Stimulated activated naive CD4-positive, alpha-beta T cell treated with Interleukin-2 at 50 U/mL for 16 hours (primary cell): ENCODE results near the gene OTULIN.
A peak's percentile ranks its signal among the peaks of the same experiment; 100 is the strongest.

Experiments
- DNase-seq: peaks from one replicate; lab custom pipeline; 2025; lab: John Stamatoyannopoulos, UW

OTULIN gene

GRCh38 chr5:14668181-14668591 lies 3.7 kb downstream of the OTULIN start:
- DNase-seq = peak; percentile 35

DNA sequence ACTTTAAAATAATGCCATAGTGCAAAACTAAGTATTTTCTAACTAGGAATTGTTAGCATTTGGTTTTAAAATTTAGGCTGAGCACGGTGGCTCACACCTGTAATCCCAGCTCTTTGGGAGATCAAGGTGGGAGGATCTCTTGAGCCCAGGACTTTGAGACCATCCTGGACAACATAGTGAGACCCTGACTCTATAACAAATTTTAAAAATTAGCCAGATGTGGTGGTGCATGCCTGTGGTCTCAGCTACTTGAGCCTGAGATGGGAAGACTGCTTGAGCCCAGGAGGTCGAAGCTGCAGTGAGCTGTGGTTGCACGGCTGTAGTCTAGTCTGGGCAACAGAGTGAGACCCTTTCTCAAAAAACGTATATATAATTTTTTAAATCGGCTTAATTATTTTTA lies 4.9 kb downstream of the OTULIN start:
- no peak for DNase-seq

DNA sequence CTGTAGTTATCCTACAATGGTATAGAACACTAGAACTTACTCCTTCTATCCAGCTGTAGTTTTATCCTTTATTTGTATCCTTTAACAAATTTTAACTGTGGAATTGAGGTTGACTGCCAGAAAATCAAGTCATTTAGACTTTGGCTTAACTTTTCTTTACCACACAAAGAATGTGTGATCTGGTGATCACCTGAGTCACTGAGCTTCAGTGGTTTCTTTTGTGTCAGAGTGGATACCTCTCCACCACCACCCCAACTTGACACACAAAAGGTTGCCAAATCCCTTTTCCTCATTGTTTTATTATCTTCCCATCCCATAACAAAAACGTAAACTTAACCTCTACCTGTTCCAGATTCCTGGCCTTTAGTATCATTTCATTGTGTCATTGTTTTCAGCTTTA lies 5.5 kb downstream of the OTULIN start:
- no peak for DNase-seq

DNA sequence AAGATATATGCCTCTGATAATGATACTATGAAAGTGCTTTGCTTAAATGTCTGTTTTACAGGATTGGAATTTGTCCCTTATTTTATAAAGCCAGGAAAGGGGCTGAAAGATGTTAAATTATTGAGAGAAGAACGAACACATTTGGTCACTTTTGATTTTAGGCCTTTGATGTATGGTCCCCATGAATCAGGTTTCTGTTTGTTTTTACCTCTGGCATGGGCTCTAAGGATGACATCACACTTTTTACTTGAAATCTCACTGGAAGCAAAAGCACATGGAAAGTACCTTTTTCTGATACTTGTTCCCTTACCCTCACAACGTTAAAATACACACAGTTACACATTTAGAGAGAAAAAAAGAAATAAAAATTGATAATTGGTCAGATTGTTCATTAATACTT lies 6.9 kb downstream of the OTULIN start:
- no peak for DNase-seq

GRCh38 chr5:14672082-14672481 lies 7.6 kb downstream of the OTULIN start:
- DNase-seq = no peak

- DNase-seq = no peak
Observed at GRCh38 chr5:14672484-14673394, 8.2 kb downstream of the OTULIN start.

DNA sequence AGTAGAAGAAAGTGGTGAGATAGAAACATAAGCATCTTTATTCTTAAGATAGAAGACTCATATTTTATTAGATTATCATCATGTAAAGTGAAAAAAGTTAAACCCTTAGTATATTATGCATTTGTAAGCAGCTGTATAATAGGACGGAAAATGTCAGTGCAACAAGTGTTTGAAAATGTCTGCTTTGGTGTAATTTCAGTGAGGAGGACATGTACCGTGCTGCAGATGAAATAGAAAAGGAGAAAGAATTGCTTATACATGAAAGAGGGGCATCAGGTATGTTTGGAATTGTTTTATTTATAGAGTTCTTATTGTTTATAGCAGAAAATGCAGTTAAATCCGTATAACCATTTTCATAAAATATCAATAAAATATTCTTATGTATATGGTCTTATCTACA lies 8.9 kb downstream of the OTULIN start:
- no peak for DNase-seq

GRCh38 chr5:14674983-14675854 lies 10.7 kb downstream of the OTULIN start:
- no peak for DNase-seq

GRCh38 chr5:14675865-14676300 lies 11.4 kb downstream of the OTULIN start:
- DNase-seq = no peak

DNA sequence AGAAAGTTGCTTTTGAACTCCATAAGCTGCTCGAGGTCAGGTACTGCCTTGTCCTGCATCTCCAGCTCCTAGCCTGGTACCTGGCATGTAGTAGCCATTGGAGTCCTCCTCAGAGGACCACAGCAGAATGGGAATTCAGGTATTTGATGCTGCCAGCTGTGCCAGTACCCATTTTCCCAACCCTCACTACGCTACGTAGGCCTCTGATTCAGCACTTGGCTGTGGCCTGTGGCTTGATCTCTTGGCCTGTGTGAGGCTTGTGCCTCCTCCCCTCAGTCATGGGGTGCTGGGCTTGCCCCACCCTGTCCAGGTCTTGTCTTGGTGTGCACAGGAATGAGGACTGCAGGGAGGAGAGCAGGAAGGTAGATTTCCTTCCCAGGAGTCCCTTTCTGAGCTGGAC lies 11.8 kb downstream of the OTULIN start:
- DNase-seq = peak; percentile 16

DNA sequence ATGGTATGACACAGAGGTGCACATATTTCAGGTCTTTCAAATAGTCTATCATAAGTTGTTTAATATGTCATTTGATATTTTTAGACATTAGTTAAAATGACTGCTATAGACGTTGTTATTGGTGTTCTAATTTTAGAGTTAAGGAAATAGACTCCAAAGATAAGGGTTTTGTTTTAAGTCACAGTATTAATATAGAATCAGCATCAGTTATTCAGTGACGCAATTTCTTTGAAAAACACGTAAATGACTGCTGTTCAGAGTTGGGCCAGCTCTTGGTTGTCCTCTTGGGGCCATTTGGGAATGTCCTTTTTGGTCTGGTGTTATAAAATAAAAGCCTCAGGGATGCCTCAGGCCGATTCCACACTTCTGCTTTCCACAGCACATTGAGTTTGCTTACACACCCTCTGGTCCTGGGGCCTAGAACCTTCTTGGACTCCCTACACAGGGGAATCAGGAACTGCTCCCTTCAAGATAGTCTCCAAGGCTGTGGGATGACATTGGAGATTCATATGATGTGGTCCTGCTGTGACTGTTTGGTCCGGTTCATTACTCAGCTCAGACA lies 14.3 kb downstream of the OTULIN start:
- DNase-seq = no peak

GRCh38 chr5:14679595-14679994 lies 15.1 kb downstream of the OTULIN start:
- no peak for DNase-seq

- DNase-seq = no peak
Observed at GRCh38 chr5:14681236-14681752, 16.8 kb downstream of the OTULIN start.

DNA sequence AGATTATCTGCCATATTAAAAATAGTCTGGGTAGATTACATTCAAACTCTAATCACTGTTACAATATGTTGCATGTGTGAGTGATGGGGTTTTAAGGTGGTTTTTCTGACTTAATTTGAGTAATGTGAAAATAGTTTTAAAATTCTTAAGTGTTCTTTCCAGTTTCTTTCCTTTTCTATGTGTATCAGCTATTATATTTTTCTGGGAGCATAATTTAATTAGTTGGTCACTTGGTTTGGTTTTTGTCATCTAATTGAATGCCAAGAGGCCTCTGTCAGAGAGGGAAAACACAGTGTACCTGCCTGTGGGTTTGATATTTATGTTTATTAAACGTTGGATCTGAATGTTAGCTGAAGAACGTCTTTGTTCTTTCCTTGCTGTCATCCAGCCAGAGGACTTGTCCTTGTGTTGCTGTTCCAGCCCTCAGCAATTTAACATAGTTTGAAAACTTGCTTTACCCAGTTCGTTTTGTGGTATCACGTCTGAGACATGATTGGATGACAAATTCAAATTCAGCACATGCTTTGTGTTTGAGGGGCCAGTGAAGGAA lies 19.5 kb downstream of the OTULIN start:
- DNase-seq = no peak

- DNase-seq = no peak
Observed at GRCh38 chr5:14684757-14685156, 20.2 kb downstream of the OTULIN start.

- peak; percentile 54 for DNase-seq
Observed at GRCh38 chr5:14685757-14686156, 21.2 kb downstream of the OTULIN start.

GRCh38 chr5:14686517-14686916 lies 22.0 kb downstream of the OTULIN start:
- DNase-seq = no peak

DNA sequence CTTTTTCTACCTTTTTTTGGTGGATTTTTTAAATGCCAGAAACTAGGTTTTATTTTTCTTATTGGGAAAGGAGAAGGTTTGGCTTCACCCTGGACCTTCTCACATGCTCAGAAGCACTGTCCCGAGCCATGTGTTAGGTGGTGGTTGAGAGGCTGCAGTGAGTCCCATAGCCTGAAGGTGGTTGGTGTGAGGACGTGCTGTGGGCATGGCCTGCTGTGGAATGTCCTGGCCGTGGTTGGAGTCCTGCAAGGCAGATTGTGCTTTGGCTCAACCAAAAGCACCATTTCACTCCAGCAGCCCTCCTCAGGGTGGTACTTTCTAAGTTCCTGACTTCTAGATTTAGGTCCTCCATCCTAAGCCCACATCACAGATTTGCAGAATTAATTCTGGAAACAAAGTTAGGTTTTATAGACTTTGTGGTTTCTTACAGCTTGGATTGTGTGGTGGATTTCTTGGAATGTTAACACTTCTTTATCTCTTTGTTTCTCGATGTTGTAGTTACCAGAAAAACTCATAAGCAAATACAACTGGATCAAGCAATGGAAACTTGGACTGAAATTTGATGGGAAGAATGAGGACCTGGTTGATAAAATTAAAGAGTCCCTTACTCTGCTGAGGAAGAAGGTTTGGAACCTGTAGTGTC lies 22.6 kb downstream of the OTULIN start:
- DNase-seq = no peak

GRCh38 chr5:14693070-14693469 lies 28.6 kb downstream of the OTULIN start:
- DNase-seq = no peak

- DNase-seq = no peak
Observed at GRCh38 chr5:14695152-14695551, 30.6 kb downstream of the OTULIN start.

DNA sequence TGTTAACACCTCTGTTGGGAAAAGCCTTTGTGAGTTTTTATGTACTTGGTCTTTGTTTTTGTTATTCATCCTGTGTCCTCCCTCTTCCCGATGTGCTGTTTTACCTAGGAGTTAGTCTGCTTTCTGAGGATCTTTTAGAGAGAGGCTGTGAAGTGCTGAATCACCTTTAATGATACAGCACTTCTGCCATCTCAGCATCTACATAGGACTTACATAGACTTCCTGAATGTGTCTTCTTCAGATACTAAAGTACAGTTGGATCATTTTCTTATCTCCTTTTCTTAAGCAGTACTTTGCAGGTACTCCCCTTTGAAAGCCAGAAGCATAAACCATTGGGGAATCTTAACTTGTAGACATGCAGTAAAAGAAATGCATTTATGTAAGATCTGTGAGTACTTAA lies 31.5 kb downstream of the OTULIN start:
- DNase-seq = no peak

DNA sequence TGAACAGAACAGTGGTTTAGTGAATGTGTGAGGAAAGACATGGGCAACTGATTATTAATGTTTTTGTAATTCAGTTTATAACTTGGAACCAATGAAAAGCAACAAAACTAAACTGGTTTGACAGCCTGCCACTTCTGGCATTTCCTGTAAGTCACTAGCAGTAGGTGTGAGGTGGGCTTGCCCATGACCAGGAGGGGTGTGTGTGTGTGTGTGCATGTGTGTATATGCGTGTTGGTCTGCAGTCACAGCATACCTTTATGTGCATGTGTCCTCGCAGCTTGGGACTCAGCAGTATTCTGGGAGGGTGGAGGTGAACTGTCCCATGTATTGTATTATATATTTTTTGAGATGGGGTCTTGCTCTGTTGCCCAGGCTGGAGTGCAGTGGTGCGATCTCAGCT lies 32.3 kb downstream of the OTULIN start:
- no peak for DNase-seq
